WI38 (cell line): ENCODE measurements around the gene AP4S1.

ENCODE experiments used
- H3K4me3 ChIP-seq: 2 replicates; pipeline ENCODE4 v1.5.1; 2011; ENCODE audit warnings: low read depth, mild to moderate bottlenecking, control low read depth, low read length
- CTCF ChIP-seq: IDR thresholded peaks from 2 replicates; pipeline ENCODE4 v1.5.1; 2012; ENCODE audit warnings: low read depth, mild to moderate bottlenecking, control low read depth, low read length

The AP4S1 gene

GRCh38 chr14:31139301-31139847 is 113.9 kb downstream of the AP4S1 start:
- no peak overlapping the region for H3K4me3 ChIP-seq
- TF ChIP-seq CTCF: no peak

GRCh38 chr14:31142455-31143087 is 117.1 kb downstream of the AP4S1 start:
- H3K4me3 ChIP-seq: no peak overlapping the region
- no peak for TF ChIP-seq CTCF
